HEK293 (cell line): ENCODE results near the gene RPRD1B.

Experiments used
- CTCF ChIA-PET: fragments of 350-600 bp; formaldehyde crosslinking; extraction: SDS; loops from one replicate; lab custom pipeline; 2021; ENCODE audit warnings: antibody characterized with exemption; lab: Yijun Ruan, JAX
- POLR2A ChIA-PET: fragments of 300-600 bp; formaldehyde crosslinking; extraction: SDS; loops from one replicate; lab custom pipeline; 2020; ENCODE audit warnings: antibody characterized with exemption, inconsistent platforms; lab: Yijun Ruan, JAX
- H3K27ac ChIP-seq: fragments of 200-500 bp; sonication (Bioruptor generic); 2 replicates; pipeline ENCODE4 v1.5.1; 2014; ENCODE audit warnings: low read depth, low read length, control low read depth, inconsistent platforms; ENCODE audit errors: extremely low read depth
- H3K36me3 ChIP-seq, 2 experiments: fragments of 200-500 bp in 1 of 2; sonication (Bioruptor generic) in 1 of 2; 1 replicate in 1 of 2; 2 replicates in 1 of 2; pipeline ENCODE4 v1.5.1; 2014 to 2017; ENCODE audit warnings: inconsistent platforms in 2 of 2, low read length in 2 of 2; ENCODE audit not compliant: control insufficient read depth in 2 of 2, insufficient read depth in 1 of 2
- H3K4me1 ChIP-seq: fragments of 200-500 bp; sonication (Bioruptor generic); 2 replicates; pipeline ENCODE4 v1.5.1; 2014; ENCODE audit warnings: mild to moderate bottlenecking, low read length, inconsistent platforms; ENCODE audit not compliant: control insufficient read depth, insufficient read depth
- H3K4me3 ChIP-seq: 2 replicates; pipeline ENCODE4 v1.5.1; 2011; ENCODE audit warnings: low read depth, mild to moderate bottlenecking, control low read depth, low read length, moderate library complexity
- H3K9me3 ChIP-seq: fragments of 200-500 bp; sonication (Bioruptor generic); 2 replicates; pipeline ENCODE4 v1.5.1; 2014; ENCODE audit warnings: low read depth, low read length, inconsistent platforms; ENCODE audit not compliant: control insufficient read depth, insufficient read depth
- AEBP2 ChIP-seq: fragments of 450-650 bp; formaldehyde crosslinking; IDR thresholded peaks from 2 replicates; pipeline ENCODE4 v1.5.1; 2016; ENCODE audit warnings: missing biosample characterization, missing genetic modification characterization, borderline replicate concordance
- BCL6B ChIP-seq: fragments of 450-650 bp; formaldehyde crosslinking; IDR thresholded peaks from 2 replicates; pipeline ENCODE4 v1.5.1; 2017; ENCODE audit warnings: missing biosample characterization, missing genetic modification characterization
- CTCF ChIP-seq: fragments of 450-650 bp; formaldehyde crosslinking; IDR thresholded peaks from 2 replicates; pipeline ENCODE4 v1.5.1; 2016; ENCODE audit warnings: missing biosample characterization, missing genetic modification characterization
- EGR2 ChIP-seq: fragments of 450-650 bp; formaldehyde crosslinking; IDR thresholded peaks from 2 replicates; pipeline ENCODE4 v1.5.1; 2016; ENCODE audit warnings: low read depth, missing biosample characterization, missing genetic modification characterization
- GLI4 ChIP-seq: fragments of 450-650 bp; formaldehyde crosslinking; IDR thresholded peaks from 2 replicates; pipeline ENCODE4 v1.5.1; 2016; ENCODE audit warnings: missing biosample characterization, missing genetic modification characterization
- HOXD13 ChIP-seq: sonication (generic); formaldehyde crosslinking; IDR thresholded peaks from 2 replicates; pipeline ENCODE4 v1.8.0; 2022; ENCODE audit warnings: missing genetic modification reagents, borderline replicate concordance
- INSM2 ChIP-seq: fragments of 450-650 bp; formaldehyde crosslinking; IDR thresholded peaks from 2 replicates; pipeline ENCODE4 v1.5.1; 2016; ENCODE audit warnings: missing biosample characterization, missing genetic modification characterization
- KLF7 ChIP-seq: fragments of 450-650 bp; formaldehyde crosslinking; IDR thresholded peaks from 2 replicates; pipeline ENCODE4 v1.5.1; 2016; ENCODE audit warnings: missing biosample characterization, missing genetic modification characterization, borderline replicate concordance
- KLF9 ChIP-seq: fragments of 450-650 bp; formaldehyde crosslinking; IDR thresholded peaks from 2 replicates; pipeline ENCODE4 v1.5.1; 2016; ENCODE audit warnings: missing biosample characterization, missing genetic modification characterization, low read depth
- MZF1 ChIP-seq: fragments of 450-650 bp; formaldehyde crosslinking; IDR thresholded peaks from 2 replicates; pipeline ENCODE4 v1.5.1; 2017; ENCODE audit warnings: missing biosample characterization, missing genetic modification characterization, borderline replicate concordance
- OSR2 ChIP-seq: fragments of 450-650 bp; formaldehyde crosslinking; IDR thresholded peaks from 2 replicates; pipeline ENCODE4 v1.5.1; 2016; ENCODE audit warnings: missing biosample characterization, missing genetic modification characterization
- ZEB2 ChIP-seq: fragments of 450-650 bp; formaldehyde crosslinking; IDR thresholded peaks from 2 replicates; pipeline ENCODE4 v1.5.1; 2016; ENCODE audit warnings: missing biosample characterization, missing genetic modification characterization
- ZFHX2 ChIP-seq: fragments of 450-650 bp; formaldehyde crosslinking; conservative IDR thresholded peaks from 2 replicates; pipeline ENCODE4 v1.5.1; 2016; ENCODE audit warnings: missing biosample characterization, missing genetic modification characterization
- ZNF146 ChIP-seq: fragments of 450-650 bp; formaldehyde crosslinking; IDR thresholded peaks from 2 replicates; pipeline ENCODE4 v1.5.1; 2016; ENCODE audit warnings: missing biosample characterization, missing genetic modification characterization
- ZNF211 ChIP-seq: fragments of 450-650 bp; formaldehyde crosslinking; IDR thresholded peaks from 2 replicates; pipeline ENCODE4 v1.5.1; 2016; ENCODE audit warnings: low read depth, missing biosample characterization, missing genetic modification characterization
- ZNF223 ChIP-seq: fragments of 450-650 bp; formaldehyde crosslinking; IDR thresholded peaks from 2 replicates; pipeline ENCODE4 v1.5.1; 2016; ENCODE audit warnings: missing biosample characterization, missing genetic modification characterization
- ZNF280C ChIP-seq: fragments of 450-650 bp; formaldehyde crosslinking; IDR thresholded peaks from 2 replicates; pipeline ENCODE4 v1.5.1; 2016; ENCODE audit warnings: missing biosample characterization, missing genetic modification characterization
- ZNF324 ChIP-seq: fragments of 450-650 bp; formaldehyde crosslinking; IDR thresholded peaks from 2 replicates; pipeline ENCODE4 v1.5.1; 2016; ENCODE audit warnings: missing biosample characterization, missing genetic modification characterization
- ZNF555 ChIP-seq: fragments of 450-650 bp; formaldehyde crosslinking; conservative IDR thresholded peaks from 2 replicates; pipeline ENCODE4 v1.5.1; 2017; ENCODE audit warnings: missing biosample characterization, mild to moderate bottlenecking, missing genetic modification characterization, inconsistent platforms
- ZNF571 ChIP-seq: fragments of 450-650 bp; formaldehyde crosslinking; IDR thresholded peaks from 2 replicates; pipeline ENCODE4 v1.5.0; 2017; ENCODE audit warnings: missing biosample characterization, missing genetic modification characterization
- ZNF621 ChIP-seq: fragments of 450-650 bp; formaldehyde crosslinking; IDR thresholded peaks from 2 replicates; pipeline ENCODE4 v1.5.1; 2017; ENCODE audit warnings: missing biosample characterization, missing genetic modification characterization
- ZNF623 ChIP-seq: fragments of 450-650 bp; formaldehyde crosslinking; IDR thresholded peaks from 2 replicates; pipeline ENCODE4 v1.5.1; 2016; ENCODE audit warnings: missing biosample characterization, missing genetic modification characterization
- ZNF654 ChIP-seq: fragments of 450-650 bp; formaldehyde crosslinking; IDR thresholded peaks from 2 replicates; pipeline ENCODE4 v1.5.1; 2016; ENCODE audit warnings: low read depth, missing biosample characterization, missing genetic modification characterization
- ZSCAN5A ChIP-seq: fragments of 450-650 bp; formaldehyde crosslinking; IDR thresholded peaks from 2 replicates; pipeline ENCODE4 v1.5.1; 2016; ENCODE audit warnings: missing biosample characterization, missing genetic modification characterization

RPRD1B gene

GRCh38 chr20:37991908-37992307 is 41.6 kb upstream of the RPRD1B start:
- no peak for TF ChIP-seq BCL6B (tag by site-specific recombination)
- no peak for TF ChIP-seq ZNF146
- no peak for TF ChIP-seq OSR2 (tag by site-specific recombination)
- no peak for TF ChIP-seq AEBP2 (tag by site-specific recombination)
- no peak for TF ChIP-seq ZNF621 (tag by site-specific recombination)
- no peak for TF ChIP-seq ZEB2 (tag by site-specific recombination)
- no peak for TF ChIP-seq KLF7 (tag by site-specific recombination)
- no peak for TF ChIP-seq MZF1
- TF ChIP-seq ZNF211 (tag by site-specific recombination), result no peak
- no peak for TF ChIP-seq ZNF571 (tag by site-specific recombination)
- TF ChIP-seq INSM2 (tag by site-specific recombination), result no peak
- TF ChIP-seq ZNF623 (tag by site-specific recombination), result no peak
- TF ChIP-seq GLI4 (tag by site-specific recombination), result no peak
- TF ChIP-seq ZSCAN5A (tag by site-specific recombination), result no peak
- no peak for TF ChIP-seq ZNF324 (tag by site-specific recombination)
- TF ChIP-seq ZNF280C, result no peak
- TF ChIP-seq, all 188 proteins: peak for 0
- Histone ChIP-seq H3K36me3 (peaks cover 0 to 86% of the 10 kb centered on the region in 2 experiments; a peak in 1 of 3 replicates), H3K4me3 (no peak overlapping the region), H3K4me1 (no peaks in the 10 kb centered on the region), H3K27ac (no peak overlapping the region), H3K9me3 (no peaks in the 10 kb centered on the region)
- ChIA-PET POLR2A (no interaction called here), CTCF (interaction anchor here (0.6 to 5.5 kb wide), 11 partner anchors 9 to 430 kb away, joined by 3 to 43 read pairs (median 4); no protein-coding TSS in a partner anchor)

GRCh38 chr20:37992802-37993409 is 40.6 kb upstream of the RPRD1B start:
- Histone ChIP-seq H3K36me3 (peaks cover 2 to 87% of the 10 kb centered on the region in 2 experiments; a peak in 2 of 3 replicates), H3K27ac (no peak overlapping the region), H3K4me1 (no peaks in the 10 kb centered on the region), H3K4me3 (no peak overlapping the region), H3K9me3 (no peaks in the 10 kb centered on the region)
- TF ChIP-seq HOXD13 (CRISPR knock-in tag) (no peak), KLF9 (tag by site-specific recombination) (peak; percentile 45), EGR2 (tag by site-specific recombination) (peak; percentile 54; the same call in 1 of the 2 replicates), ZNF654 (peak; percentile 33), CTCF (tag by site-specific recombination) (0 out of 2 replicates have a peak, but pooled peaks have one; percentile 20), ZFHX2 (tag by site-specific recombination) (peak; percentile 60), ZNF223 (no peak), ZNF555 (tag by site-specific recombination) (no peak)
- ChIA-PET CTCF (interaction anchor here (0.6 to 5.5 kb wide), 16 partner anchors 10 to 873 kb away, joined by 3 to 43 read pairs (median 4); no protein-coding TSS in a partner anchor), POLR2A (interaction anchor here (0.6 to 1.3 kb wide), 3 partner anchors 41 to 331 kb away, joined by 4 to 6 read pairs (median 4); partner anchors contain the start of genes RPRD1B and TTI1)
